ENCODE measurements around the gene KAZN.

KAZN gene

GRCh38 chr1:14763977-14764376 is 165.5 kb downstream of the KAZN start:
- DNase-seq (no peak), ATAC-seq (no peak)
- no peaks in the 10 kb centered on the region for H3K9me3 Mint-ChIP-seq
- no peaks in the 10 kb centered on the region for H3K4me1 Mint-ChIP-seq
- no peak overlapping the region for H3K27ac Mint-ChIP-seq
- no peaks in the 10 kb centered on the region for H3K36me3 Mint-ChIP-seq (ENCODE audit: low read depth)
- H3K27me3 Mint-ChIP-seq = peaks cover 6% of the 10 kb centered on the region
- no peak overlapping the region for H3K4me3 Mint-ChIP-seq

GRCh38 chr1:14765773-14766172 is 167.3 kb downstream of the KAZN start:
- H3K9me3 Mint-ChIP-seq = no peaks in the 10 kb centered on the region
- no peak overlapping the region for H3K27ac Mint-ChIP-seq
- H3K4me3 Mint-ChIP-seq = no peak overlapping the region
- no peaks in the 10 kb centered on the region for H3K4me1 Mint-ChIP-seq
- no peaks in the 10 kb centered on the region for H3K36me3 Mint-ChIP-seq (ENCODE audit: low read depth)
- DNase-seq (no peak), ATAC-seq (no peak)
- H3K27me3 Mint-ChIP-seq = peaks cover 6% of the 10 kb centered on the region

DNA sequence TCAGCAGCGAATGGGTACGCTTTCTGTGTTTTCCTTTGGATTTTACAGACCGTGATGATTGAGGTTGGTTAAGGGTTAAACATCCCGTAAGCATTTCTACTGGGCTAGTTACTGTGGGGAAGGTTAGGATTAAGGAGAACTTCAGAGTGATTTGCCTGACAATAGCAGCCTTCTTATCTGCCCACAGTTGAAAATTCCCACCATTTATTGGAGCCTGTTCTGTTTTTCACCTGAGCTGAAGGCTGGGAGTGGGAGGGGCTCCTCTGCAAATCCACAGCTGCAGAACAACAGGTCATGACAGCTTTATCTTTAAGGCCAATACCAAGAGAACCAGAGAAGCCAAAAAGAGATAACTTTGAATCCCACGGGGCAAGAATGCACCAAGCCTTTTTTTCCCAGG is 168.6 kb downstream of the KAZN start:
- no peak for DNase-seq
- H3K4me3 Mint-ChIP-seq = no peak overlapping the region
- H3K27ac Mint-ChIP-seq = no peak overlapping the region
- ATAC-seq = no peak
- peaks cover 4% of the 10 kb centered on the region for H3K27me3 Mint-ChIP-seq
- H3K4me1 Mint-ChIP-seq = no peaks in the 10 kb centered on the region
- no peaks in the 10 kb centered on the region for H3K36me3 Mint-ChIP-seq (ENCODE audit: low read depth)
- H3K9me3 Mint-ChIP-seq = no peaks in the 10 kb centered on the region

DNA sequence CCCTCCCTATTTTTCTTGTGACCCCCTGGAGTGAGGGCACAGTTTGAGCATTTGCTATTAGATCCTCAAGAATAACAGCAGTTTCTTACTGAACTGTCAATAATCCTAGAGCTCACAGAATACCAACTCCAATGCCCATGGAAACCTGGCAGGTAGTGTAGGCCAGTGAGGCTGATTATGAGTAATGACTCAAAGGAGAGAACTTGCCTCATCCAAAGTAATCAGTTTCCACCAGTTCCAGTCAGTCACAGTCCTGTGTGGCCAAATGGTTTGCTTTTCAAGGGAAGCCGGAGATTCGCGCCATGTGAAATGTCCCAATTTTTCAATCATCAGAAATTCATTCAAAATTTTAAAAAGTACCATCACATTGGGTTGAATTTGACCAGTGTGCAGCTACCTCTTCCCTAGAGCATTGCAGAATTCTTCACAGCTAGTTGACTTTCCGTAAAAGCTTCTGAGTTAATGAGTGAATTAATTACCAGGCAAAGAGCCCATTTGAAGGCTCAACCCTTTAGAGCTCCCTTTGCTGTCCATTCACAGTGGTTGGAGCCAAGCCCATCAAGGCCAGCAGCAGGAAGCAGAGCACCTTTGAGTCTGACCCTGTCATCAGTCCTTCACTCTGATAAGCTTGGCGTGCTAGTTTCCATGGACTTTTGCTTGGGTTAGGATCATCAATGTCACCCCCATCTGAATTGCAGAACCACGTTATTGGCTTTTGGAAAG is 170.3 kb downstream of the KAZN start:
- H3K27me3 Mint-ChIP-seq = peaks cover 2% of the 10 kb centered on the region
- no peaks in the 10 kb centered on the region for H3K36me3 Mint-ChIP-seq (ENCODE audit: low read depth)
- H3K9me3 Mint-ChIP-seq = no peaks in the 10 kb centered on the region
- ATAC-seq (no peak), DNase-seq (no peak)
- H3K4me1 Mint-ChIP-seq = no peaks in the 10 kb centered on the region
- no peak overlapping the region for H3K4me3 Mint-ChIP-seq
- no peak overlapping the region for H3K27ac Mint-ChIP-seq

DNA sequence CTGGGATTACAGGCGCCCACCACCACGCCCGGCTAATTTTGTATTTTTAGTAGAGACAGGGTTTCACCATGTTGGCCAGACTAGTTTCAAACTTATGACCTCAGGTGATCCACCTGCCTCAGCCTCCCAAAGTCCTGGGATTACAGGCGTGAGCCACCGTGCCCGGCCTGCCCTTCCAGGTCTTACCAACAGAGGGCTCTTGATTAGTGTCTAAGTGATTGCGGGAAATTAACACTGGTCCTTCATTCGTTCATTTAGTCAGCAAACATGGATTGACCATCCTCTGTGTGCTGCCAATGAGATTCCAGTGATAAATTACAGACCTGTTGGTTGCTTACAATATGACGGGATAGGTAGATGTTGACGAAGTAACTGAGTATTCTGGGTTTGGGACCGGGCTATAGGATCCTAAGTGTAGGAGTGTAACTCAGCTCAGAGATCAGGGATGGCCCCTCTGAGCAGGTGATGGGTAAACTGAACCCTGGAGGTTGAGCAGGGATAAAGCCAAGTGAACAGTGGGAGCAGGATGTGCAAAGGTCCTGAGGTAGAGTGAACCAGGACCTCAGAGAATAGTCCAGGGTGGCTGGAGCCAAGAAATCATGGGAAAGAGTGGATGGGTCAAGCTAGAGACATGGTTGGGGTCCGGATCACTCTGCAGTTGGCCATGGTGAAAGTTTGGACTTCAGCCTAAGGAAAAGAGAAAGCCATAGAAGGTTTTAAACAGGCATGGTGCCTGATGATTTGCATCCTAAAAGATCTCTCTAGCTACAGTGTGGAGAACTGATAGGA is 171.2 kb downstream of the KAZN start:
- no peaks in the 10 kb centered on the region for H3K4me1 Mint-ChIP-seq
- H3K36me3 Mint-ChIP-seq (ENCODE audit: low read depth) = no peaks in the 10 kb centered on the region
- H3K27ac Mint-ChIP-seq = no peak overlapping the region
- no peaks in the 10 kb centered on the region for H3K9me3 Mint-ChIP-seq
- DNase-seq (no peak), ATAC-seq (no peak)
- H3K27me3 Mint-ChIP-seq = peaks cover 2% of the 10 kb centered on the region
- no peak overlapping the region for H3K4me3 Mint-ChIP-seq

- no peak for DNase-seq
- Mint-ChIP-seq H3K9me3 (no peaks in the 10 kb centered on the region), H3K27ac (no peak overlapping the region), H3K4me3 (no peak overlapping the region), H3K36me3 (ENCODE audit: low read depth) (no peaks in the 10 kb centered on the region), H3K4me1 (no peaks in the 10 kb centered on the region), H3K27me3 (peaks cover 2% of the 10 kb centered on the region)
- no peak for ATAC-seq
Measured at GRCh38 chr1:14773396-14774025, 175.0 kb downstream of the KAZN start.

DNA sequence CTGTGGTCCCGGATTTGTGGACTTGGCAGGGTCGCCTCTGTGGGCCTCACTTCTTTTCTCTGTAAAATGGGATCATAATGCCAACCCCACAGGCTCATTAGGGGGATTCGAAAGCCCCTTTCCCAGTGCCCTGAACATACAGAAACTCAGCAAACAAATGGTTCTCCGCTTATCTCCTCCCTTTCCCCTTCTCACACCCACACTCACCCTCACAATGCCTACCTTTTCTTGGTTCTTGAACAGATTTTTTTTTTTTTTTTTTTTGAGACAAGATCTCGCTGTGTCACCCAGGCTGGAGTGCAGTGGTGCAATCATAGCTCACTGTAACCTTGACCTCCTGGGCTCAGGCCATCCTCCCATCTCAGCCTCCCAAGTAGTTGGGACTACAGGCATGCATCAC is 175.7 kb downstream of the KAZN start:
- Mint-ChIP-seq H3K27me3 (peaks cover 2% of the 10 kb centered on the region), H3K36me3 (ENCODE audit: low read depth) (no peaks in the 10 kb centered on the region), H3K9me3 (no peaks in the 10 kb centered on the region), H3K4me1 (no peaks in the 10 kb centered on the region), H3K4me3 (no peak overlapping the region), H3K27ac (no peak overlapping the region)
- no peak for ATAC-seq
- DNase-seq = no peak

DNA sequence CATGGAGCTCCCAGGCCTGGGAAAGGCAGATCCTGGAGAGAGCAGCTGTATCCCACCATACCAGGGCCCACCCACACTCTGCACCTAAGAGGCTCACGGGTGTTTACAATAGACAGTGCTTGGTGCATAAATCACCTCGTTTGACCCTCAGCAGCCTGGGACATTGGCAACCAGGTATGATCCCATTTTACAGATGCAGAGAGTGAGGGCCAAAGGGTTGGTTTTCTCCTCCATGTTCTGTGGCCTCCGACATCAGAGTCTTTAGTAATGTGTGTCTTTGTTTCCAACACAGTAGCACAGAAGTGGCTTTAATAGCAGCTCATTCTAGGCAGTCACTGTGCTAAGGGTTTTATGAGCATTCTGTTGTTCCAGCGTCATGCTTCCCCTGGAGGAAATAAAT is 176.5 kb downstream of the KAZN start:
- no peak for DNase-seq
- Mint-ChIP-seq H3K27me3 (peaks cover 2% of the 10 kb centered on the region), H3K27ac (no peak overlapping the region), H3K4me1 (no peaks in the 10 kb centered on the region), H3K4me3 (no peak overlapping the region), H3K36me3 (ENCODE audit: low read depth) (no peaks in the 10 kb centered on the region), H3K9me3 (no peaks in the 10 kb centered on the region)
- ATAC-seq = no peak

DNA sequence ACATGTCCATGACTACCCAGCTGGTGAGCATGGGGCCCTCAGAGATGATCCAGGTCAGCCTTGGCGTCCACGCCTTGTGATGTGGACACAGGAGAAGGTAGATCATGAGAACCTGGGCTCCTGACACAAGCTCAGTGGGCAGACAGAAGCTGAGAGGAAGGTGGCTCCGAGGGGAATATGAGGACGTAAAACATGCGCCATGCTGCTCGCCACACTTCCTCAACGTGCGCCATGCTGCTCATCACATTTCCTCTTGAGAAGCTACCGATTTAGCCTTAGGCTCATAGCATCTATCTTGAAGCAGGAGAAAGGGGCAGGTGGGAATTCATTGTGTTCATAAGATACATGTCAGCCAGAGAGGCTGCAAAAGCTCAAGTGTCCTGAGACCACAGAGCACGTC is 176.9 kb downstream of the KAZN start:
- Mint-ChIP-seq H3K27ac (no peak overlapping the region), H3K4me3 (no peak overlapping the region), H3K4me1 (no peaks in the 10 kb centered on the region), H3K36me3 (ENCODE audit: low read depth) (no peaks in the 10 kb centered on the region), H3K9me3 (no peaks in the 10 kb centered on the region), H3K27me3 (peaks cover 2% of the 10 kb centered on the region)
- no peak for ATAC-seq
- DNase-seq = no peak

- Mint-ChIP-seq H3K27ac (no peak overlapping the region), H3K4me1 (no peaks in the 10 kb centered on the region), H3K9me3 (no peaks in the 10 kb centered on the region), H3K36me3 (ENCODE audit: low read depth) (no peaks in the 10 kb centered on the region), H3K27me3 (peaks cover 2% of the 10 kb centered on the region), H3K4me3 (no peak overlapping the region)
- DNase-seq = no peak
- ATAC-seq = no peak
Measured at GRCh38 chr1:14777516-14778506, 179.3 kb downstream of the KAZN start.

DNA sequence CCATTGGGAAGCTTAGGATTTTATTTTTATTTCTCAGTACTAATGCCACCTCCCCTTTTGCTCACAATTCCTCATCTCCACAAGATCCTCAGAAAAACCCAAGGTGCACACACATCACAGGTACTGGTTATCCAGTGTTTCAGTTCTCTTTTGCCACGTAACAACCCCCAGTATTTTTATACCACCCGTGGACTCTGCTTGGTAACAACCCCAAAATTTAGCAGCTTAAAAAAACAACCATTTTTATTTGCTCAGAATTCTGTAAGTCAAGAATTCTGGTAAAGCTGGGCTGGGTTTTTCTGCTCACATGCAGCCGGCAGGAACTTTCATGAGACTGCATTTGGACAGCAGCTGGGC is 180.0 kb downstream of the KAZN start:
- Mint-ChIP-seq H3K36me3 (ENCODE audit: low read depth) (no peaks in the 10 kb centered on the region), H3K4me3 (no peak overlapping the region), H3K4me1 (no peaks in the 10 kb centered on the region), H3K9me3 (no peaks in the 10 kb centered on the region), H3K27ac (no peak overlapping the region), H3K27me3 (peaks cover 2% of the 10 kb centered on the region)
- ATAC-seq = no peak
- no peak for DNase-seq

DNA sequence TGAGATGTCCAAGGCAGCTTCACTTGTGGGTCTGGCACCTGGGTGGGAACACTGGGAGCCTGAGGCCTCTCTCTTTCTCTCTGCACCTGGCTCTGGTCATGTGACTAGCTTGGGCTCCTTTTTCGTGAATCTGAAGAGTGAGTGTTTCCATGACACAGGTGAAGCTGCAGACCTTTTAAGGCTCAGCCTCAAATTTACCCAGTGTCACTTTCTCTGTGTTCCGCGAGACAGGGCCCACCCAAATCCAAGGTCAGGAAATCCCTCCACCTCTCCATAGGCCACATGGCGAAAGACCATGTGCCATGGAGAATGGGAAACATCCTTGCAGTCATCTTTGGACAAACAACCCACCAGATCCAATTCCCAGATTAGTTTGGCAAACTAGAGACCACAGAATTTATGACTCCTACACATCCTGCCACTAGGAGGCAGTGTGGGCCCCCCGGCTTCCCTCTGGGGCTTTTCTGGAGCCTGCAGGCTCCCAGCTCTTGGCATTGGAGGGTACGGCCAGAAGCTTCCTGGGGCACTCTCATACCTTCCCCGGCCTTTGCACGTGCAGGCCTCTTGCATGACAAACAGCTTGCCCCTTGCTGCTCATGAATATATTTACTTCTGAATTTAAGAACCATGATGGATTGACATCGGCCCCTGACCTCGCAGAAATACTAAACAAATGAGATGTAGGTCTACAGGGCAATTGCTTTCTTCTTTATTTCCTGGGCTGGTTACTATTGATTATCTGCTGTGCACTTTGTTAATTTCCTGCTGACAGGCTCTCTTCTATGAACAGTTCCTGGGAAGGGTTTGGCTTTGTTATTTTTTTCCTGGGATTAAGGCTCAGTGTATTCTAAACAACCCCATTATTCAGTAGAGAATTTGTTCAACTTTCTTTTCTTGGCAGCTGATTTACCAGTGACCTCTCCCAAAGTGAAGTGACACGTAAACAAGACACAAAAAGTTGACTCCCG is 180.7 kb downstream of the KAZN start:
- Mint-ChIP-seq H3K36me3 (ENCODE audit: low read depth) (no peaks in the 10 kb centered on the region), H3K4me3 (no peak overlapping the region), H3K9me3 (no peaks in the 10 kb centered on the region), H3K27ac (no peak overlapping the region), H3K4me1 (no peaks in the 10 kb centered on the region), H3K27me3 (peaks cover 2% of the 10 kb centered on the region)
- DNase-seq (peak; percentile 41), ATAC-seq (no peak)

GRCh38 chr1:14780271-14780670 is 181.8 kb downstream of the KAZN start:
- DNase-seq = no peak
- Mint-ChIP-seq H3K4me1 (no peaks in the 10 kb centered on the region), H3K36me3 (ENCODE audit: low read depth) (no peaks in the 10 kb centered on the region), H3K27me3 (peaks cover 2% of the 10 kb centered on the region), H3K27ac (no peak overlapping the region), H3K4me3 (no peak overlapping the region), H3K9me3 (no peaks in the 10 kb centered on the region)
- ATAC-seq = no peak

All from activated naive CD8-positive, alpha-beta T cell treated with anti-CD3 and anti-CD28 coated beads, Interleukin-2, amount 50 U/mL, for 24 hours (primary cell).